ENCODE data around the gene VGF.

Gene VGF

DNA sequence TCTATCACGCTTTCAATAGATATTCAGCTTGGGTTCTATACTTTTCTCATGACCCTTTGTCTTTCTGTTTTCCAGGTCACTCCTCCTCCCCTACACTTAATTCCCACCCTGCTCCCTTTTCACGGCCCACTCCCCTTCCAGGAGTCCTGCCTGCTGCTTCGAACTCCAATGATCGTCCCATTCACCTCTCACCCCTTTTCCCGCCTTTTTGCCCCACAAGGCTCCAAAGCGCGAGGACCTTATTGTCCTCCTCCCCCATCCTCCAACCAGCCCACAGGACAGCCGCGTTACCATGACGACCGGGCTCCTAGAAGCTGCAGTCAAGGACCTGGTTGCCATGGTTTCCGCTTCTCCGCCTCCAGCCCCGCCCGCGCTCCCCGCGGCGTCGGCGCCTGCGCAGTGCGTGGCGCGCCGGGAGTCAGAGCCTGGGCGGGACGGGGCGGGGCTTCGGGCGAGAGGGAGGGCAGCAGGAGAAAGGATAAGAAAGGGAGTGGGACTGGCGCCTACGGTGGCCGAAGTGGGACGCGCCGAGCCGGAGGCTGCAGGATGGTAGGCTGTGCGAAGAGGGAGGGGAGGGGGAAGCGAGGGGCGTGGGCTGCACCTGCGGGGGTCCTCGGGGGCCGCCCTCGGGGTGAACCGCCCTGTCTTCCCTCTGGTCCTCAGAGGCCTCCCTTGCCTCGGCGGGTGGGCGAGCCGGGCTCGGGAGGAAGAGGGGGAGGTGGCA, 11.2 kb downstream of the VGF start, which contains the start of gene AP1S1 (continued):
- TF ChIP-seq REST (tag by site-specific recombination; IDR thresholded peaks at IDR 0.05) (no peak), PRDM2 (tag by site-specific recombination; IDR thresholded peaks at IDR 0.05; ENCODE audit: borderline replicate concordance) (no peak), SP7 (tag by site-specific recombination; IDR thresholded peaks at IDR 0.05) (peak; percentile 50), SP2 (tag by site-specific recombination; IDR thresholded peaks at IDR 0.05) (peak; percentile 87), ZNF157 (tag by site-specific recombination; IDR thresholded peaks at IDR 0.05) (no peak), ZNF544 (tag by site-specific recombination; IDR thresholded peaks at IDR 0.05) (no peak), ZNF433 (tag by site-specific recombination; IDR thresholded peaks at IDR 0.05; ENCODE audit: low read depth) (no peak), ZNF391 (tag by site-specific recombination; IDR thresholded peaks at IDR 0.05; ENCODE audit: borderline replicate concordance, low read depth) (no peak), ZNF610 (tag by site-specific recombination; IDR thresholded peaks at IDR 0.05; ENCODE audit: borderline replicate concordance) (no peak), EGR2 (tag by site-specific recombination; IDR thresholded peaks at IDR 0.05; ENCODE audit: low read depth) (peak; percentile 88), ZNF274 (IDR thresholded peaks at IDR 0.05; ENCODE audit: low read length) (no peak), ZNF274 (tag by site-specific recombination; IDR thresholded peaks at IDR 0.05; ENCODE audit: borderline replicate concordance) (no peak), ZNF658 (tag by site-specific recombination; IDR thresholded peaks at IDR 0.05) (no peak), ZNF501 (tag by site-specific recombination; IDR thresholded peaks at IDR 0.05) (peak; percentile 68; the same call in 1 of the 2 replicates), ZNF202 (tag by site-specific recombination; IDR thresholded peaks at IDR 0.05; ENCODE audit: borderline replicate concordance) (no peak), ZSCAN30 (tag by site-specific recombination; IDR thresholded peaks at IDR 0.05) (0 out of 2 replicates have a peak, but pooled peaks have one; percentile 14), ZBTB20 (tag by site-specific recombination; IDR thresholded peaks at IDR 0.05) (no peak), ZNF248 (tag by site-specific recombination; IDR thresholded peaks at IDR 0.05) (no peak), SETDB1 (IDR thresholded peaks at IDR 0.05; ENCODE audit: insufficient read length, low read length) (no peak), ZNF24 (tag by site-specific recombination; IDR thresholded peaks at IDR 0.05) (0 out of 2 replicates have a peak, but pooled peaks have one; percentile 20)
- TF ChIP-seq, protein P1, sequence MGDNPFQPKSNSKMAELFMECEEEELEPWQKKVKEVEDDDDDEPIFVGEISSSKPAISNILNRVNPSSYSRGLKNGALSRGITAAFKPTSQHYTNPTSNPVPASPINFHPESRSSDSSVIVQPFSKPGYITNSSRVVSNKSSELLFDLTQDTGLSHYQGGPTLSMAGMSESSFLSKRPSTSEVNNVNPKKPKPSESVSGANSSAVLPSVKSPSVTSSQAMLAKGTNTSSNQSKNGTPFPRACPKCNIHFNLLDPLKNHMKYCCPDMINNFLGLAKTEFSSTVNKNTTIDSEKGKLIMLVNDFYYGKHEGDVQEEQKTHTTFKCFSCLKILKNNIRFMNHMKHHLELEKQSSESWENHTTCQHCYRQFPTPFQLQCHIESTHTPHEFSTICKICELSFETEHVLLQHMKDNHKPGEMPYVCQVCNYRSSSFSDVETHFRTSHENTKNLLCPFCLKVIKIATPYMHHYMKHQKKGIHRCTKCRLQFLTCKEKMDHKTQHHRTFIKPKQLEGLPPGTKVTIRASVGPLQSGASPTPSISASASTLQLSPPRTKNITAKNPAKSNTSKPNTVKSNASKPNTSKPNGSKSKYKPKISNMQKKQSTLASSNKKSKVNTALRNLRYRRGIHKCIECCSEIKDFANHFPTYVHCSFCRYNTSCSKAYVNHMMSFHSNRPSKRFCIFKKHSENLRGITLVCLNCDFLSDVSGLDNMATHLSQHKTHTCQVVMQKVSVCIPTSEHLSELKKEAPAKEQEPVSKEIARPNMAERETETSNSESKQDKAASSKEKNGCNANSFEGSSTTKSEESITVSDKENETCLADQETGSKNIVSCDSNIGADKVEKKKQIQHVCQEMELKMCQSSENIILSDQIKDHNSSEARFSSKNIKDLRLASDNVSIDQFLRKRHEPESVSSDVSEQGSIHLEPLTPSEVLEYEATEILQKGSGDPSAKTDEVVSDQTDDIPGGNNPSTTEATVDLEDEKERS (tag by site-specific recombination; IDR thresholded peaks at IDR 0.05): no peak
- TF ChIP-seq, protein P2, sequence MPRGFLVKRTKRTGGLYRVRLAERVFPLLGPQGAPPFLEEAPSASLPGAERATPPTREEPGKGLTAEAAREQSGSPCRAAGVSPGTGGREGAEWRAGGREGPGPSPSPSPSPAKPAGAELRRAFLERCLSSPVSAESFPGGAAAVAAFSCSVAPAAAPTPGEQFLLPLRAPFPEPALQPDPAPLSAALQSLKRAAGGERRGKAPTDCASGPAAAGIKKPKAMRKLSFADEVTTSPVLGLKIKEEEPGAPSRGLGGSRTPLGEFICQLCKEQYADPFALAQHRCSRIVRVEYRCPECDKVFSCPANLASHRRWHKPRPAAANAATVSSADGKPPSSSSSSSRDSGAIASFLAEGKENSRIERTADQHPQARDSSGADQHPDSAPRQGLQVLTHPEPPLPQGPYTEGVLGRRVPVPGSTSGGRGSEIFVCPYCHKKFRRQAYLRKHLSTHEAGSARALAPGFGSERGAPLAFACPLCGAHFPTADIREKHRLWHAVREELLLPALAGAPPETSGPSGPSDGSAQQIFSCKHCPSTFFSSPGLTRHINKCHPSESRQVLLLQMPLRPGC (tag by site-specific recombination; IDR thresholded peaks at IDR 0.05): no peak

All from HEK293 (cell line).